ENCODE measurements around the gene ELSPBP1.
"Not testable (repeated sequence)": the region's sequence is repeated elsewhere in the genome, so short reads cannot be mapped to it uniquely, and the experiment has no call there.

Gene ELSPBP1

GRCh38 chr19:47994209-47994802 lies at the start of gene ELSPBP1:
TSS of gene ELSPBP1 (plus strand) at chr19:47994632. CDS start at chr19:48008668, 14,036 bp downstream.
- peaks cover 11% of the 10 kb centered on the region for H3K27me3 Mint-ChIP-seq
- no peaks in the 10 kb centered on the region for H3K9me3 Mint-ChIP-seq
- no peak within 1 kb of the TSS for H3K27ac Mint-ChIP-seq
- H3K4me1 Mint-ChIP-seq (ENCODE audit: low read depth) = no peaks in the 10 kb centered on the region
- no peak within 1 kb of the TSS for H3K4me3 Mint-ChIP-seq
- intact Hi-C loops (cut with micrococcal nuclease) = no loop called here
- no peaks in the 10 kb centered on the region for H3K36me3 Mint-ChIP-seq (ENCODE audit: low read depth)

GRCh38 chr19:47949852-47950521 lies 44.4 kb upstream of the ELSPBP1 start:
- H3K27ac Mint-ChIP-seq, H3K9me3 Mint-ChIP-seq, H3K4me3 Mint-ChIP-seq: not testable (repeated sequence)

GRCh38 chr19:47952132-47952531 lies 42.3 kb upstream of the ELSPBP1 start:
- intact Hi-C loops (cut with micrococcal nuclease); H3K4me3 Mint-ChIP-seq; H3K27me3 Mint-ChIP-seq; H3K36me3 Mint-ChIP-seq (ENCODE audit: low read depth); H3K9me3 Mint-ChIP-seq; H3K4me1 Mint-ChIP-seq (ENCODE audit: low read depth); H3K27ac Mint-ChIP-seq: not testable (repeated sequence)

More at GRCh38 chr19:47949852-47950521, 44.4 kb upstream of the ELSPBP1 start:
- H3K36me3 Mint-ChIP-seq (ENCODE audit: low read depth); intact Hi-C loops (cut with micrococcal nuclease); H3K4me1 Mint-ChIP-seq (ENCODE audit: low read depth); H3K27me3 Mint-ChIP-seq: not testable (repeated sequence)

GRCh38 chr19:47955936-47956335 lies 38.5 kb upstream of the ELSPBP1 start:
- intact Hi-C loops (cut with micrococcal nuclease); H3K27ac Mint-ChIP-seq; H3K27me3 Mint-ChIP-seq; H3K4me3 Mint-ChIP-seq; H3K4me1 Mint-ChIP-seq (ENCODE audit: low read depth); H3K36me3 Mint-ChIP-seq (ENCODE audit: low read depth); H3K9me3 Mint-ChIP-seq: not testable (repeated sequence)

GRCh38 chr19:47973529-47973928 lies 20.9 kb upstream of the ELSPBP1 start:
- H3K4me1 Mint-ChIP-seq (ENCODE audit: low read depth) = no peaks in the 10 kb centered on the region
- peaks cover 11% of the 10 kb centered on the region for H3K27me3 Mint-ChIP-seq
- H3K27ac Mint-ChIP-seq = no peak overlapping the region
- no peaks in the 10 kb centered on the region for H3K9me3 Mint-ChIP-seq
- intact Hi-C loops (cut with micrococcal nuclease) = no loop called here
- no peak overlapping the region for H3K4me3 Mint-ChIP-seq
- no peaks in the 10 kb centered on the region for H3K36me3 Mint-ChIP-seq (ENCODE audit: low read depth)

- intact Hi-C loops (cut with micrococcal nuclease) = no loop called here
- H3K4me1 Mint-ChIP-seq (ENCODE audit: low read depth) = no peaks in the 10 kb centered on the region
- H3K27me3 Mint-ChIP-seq = peaks cover 12% of the 10 kb centered on the region
- no peaks in the 10 kb centered on the region for H3K36me3 Mint-ChIP-seq (ENCODE audit: low read depth)
- H3K27ac Mint-ChIP-seq = no peak overlapping the region
- no peak overlapping the region for H3K4me3 Mint-ChIP-seq
- no peaks in the 10 kb centered on the region for H3K9me3 Mint-ChIP-seq
These were observed 3.1 kb upstream of the ELSPBP1 start for GRCh38 chr19:47991191-47991808.

GRCh38 chr19:47992070-47992469 lies 2.4 kb upstream of the ELSPBP1 start, which contains the start of gene BSPH1:
TSS of gene BSPH1 (minus strand) at chr19:47992170. CDS start at chr19:47992081, 89 bp downstream.
- intact Hi-C loops (cut with micrococcal nuclease) = no loop called here
- Mint-ChIP-seq H3K9me3 (no peaks in the 10 kb centered on the region), H3K27me3 (peaks cover 14% of the 10 kb centered on the region), H3K4me1 (ENCODE audit: low read depth) (no peaks in the 10 kb centered on the region), H3K27ac (no peak within 1 kb of the TSS), H3K4me3 (no peak within 1 kb of the TSS), H3K36me3 (ENCODE audit: low read depth) (no peaks in the 10 kb centered on the region)

GRCh38 chr19:47996230-47996727 lies 1.8 kb downstream of the ELSPBP1 start:
- intact Hi-C loops (cut with micrococcal nuclease) = no loop called here
- Mint-ChIP-seq H3K9me3 (no peaks in the 10 kb centered on the region), H3K27me3 (peaks cover 8% of the 10 kb centered on the region), H3K4me3 (no peak overlapping the region), H3K4me1 (ENCODE audit: low read depth) (no peaks in the 10 kb centered on the region), H3K36me3 (ENCODE audit: low read depth) (no peaks in the 10 kb centered on the region), H3K27ac (no peak overlapping the region)

GRCh38 chr19:47998800-47999199 lies 4.4 kb downstream of the ELSPBP1 start:
- Mint-ChIP-seq H3K9me3 (no peaks in the 10 kb centered on the region), H3K27ac (no peak overlapping the region)
- intact Hi-C loops (cut with micrococcal nuclease) = no loop called here

GRCh38 chr19:48000846-48001245 lies 6.4 kb downstream of the ELSPBP1 start:
- Mint-ChIP-seq H3K36me3 (ENCODE audit: low read depth) (no peaks in the 10 kb centered on the region), H3K4me3 (no peak overlapping the region), H3K27me3 (peaks cover 4% of the 10 kb centered on the region), H3K9me3 (no peaks in the 10 kb centered on the region), H3K27ac (no peak overlapping the region), H3K4me1 (ENCODE audit: low read depth) (no peaks in the 10 kb centered on the region)
- intact Hi-C loops (cut with micrococcal nuclease) = no loop called here

More at GRCh38 chr19:47998800-47999199, 4.4 kb downstream of the ELSPBP1 start:
- no peaks in the 10 kb centered on the region for H3K4me1 Mint-ChIP-seq (ENCODE audit: low read depth)
- peaks cover 7% of the 10 kb centered on the region for H3K27me3 Mint-ChIP-seq
- H3K36me3 Mint-ChIP-seq (ENCODE audit: low read depth) = no peaks in the 10 kb centered on the region
- H3K4me3 Mint-ChIP-seq = no peak overlapping the region

GRCh38 chr19:48004236-48004635 lies 9.8 kb downstream of the ELSPBP1 start:
- Mint-ChIP-seq H3K27ac (no peak overlapping the region), H3K27me3 (peaks cover 2% of the 10 kb centered on the region), H3K9me3 (peaks cover 9% of the 10 kb centered on the region), H3K4me3 (no peak overlapping the region), H3K4me1 (ENCODE audit: low read depth) (no peaks in the 10 kb centered on the region), H3K36me3 (ENCODE audit: low read depth) (no peaks in the 10 kb centered on the region)
- intact Hi-C loops (cut with micrococcal nuclease) = no loop called here

GRCh38 chr19:48006762-48007161 lies 12.3 kb downstream of the ELSPBP1 start:
- intact Hi-C loops (cut with micrococcal nuclease) = no loop called here
- H3K4me3 Mint-ChIP-seq = no peak overlapping the region
- no peaks in the 10 kb centered on the region for H3K27me3 Mint-ChIP-seq
- H3K9me3 Mint-ChIP-seq = peaks cover 9% of the 10 kb centered on the region
- no peak overlapping the region for H3K27ac Mint-ChIP-seq
- no peaks in the 10 kb centered on the region for H3K36me3 Mint-ChIP-seq (ENCODE audit: low read depth)
- H3K4me1 Mint-ChIP-seq (ENCODE audit: low read depth) = no peaks in the 10 kb centered on the region

- no peaks in the 10 kb centered on the region for H3K36me3 Mint-ChIP-seq (ENCODE audit: low read depth)
- intact Hi-C loops (cut with micrococcal nuclease) = no loop called here
- no peak overlapping the region for H3K27ac Mint-ChIP-seq
- H3K27me3 Mint-ChIP-seq = peaks cover 1% of the 10 kb centered on the region
- peaks cover 9% of the 10 kb centered on the region for H3K9me3 Mint-ChIP-seq
- H3K4me3 Mint-ChIP-seq = no peak overlapping the region
- H3K4me1 Mint-ChIP-seq (ENCODE audit: low read depth) = no peaks in the 10 kb centered on the region
These were observed 16.7 kb downstream of the ELSPBP1 start for GRCh38 chr19:48010932-48011758.

- peaks cover 6% of the 10 kb centered on the region for H3K4me1 Mint-ChIP-seq (ENCODE audit: low read depth)
- no peaks in the 10 kb centered on the region for H3K36me3 Mint-ChIP-seq (ENCODE audit: low read depth)
- H3K27me3 Mint-ChIP-seq = peaks cover 9% of the 10 kb centered on the region
- intact Hi-C loops (cut with micrococcal nuclease) = no loop called here
- no peaks in the 10 kb centered on the region for H3K9me3 Mint-ChIP-seq
- no peak overlapping the region for H3K27ac Mint-ChIP-seq
- no peak overlapping the region for H3K4me3 Mint-ChIP-seq
These were observed 26.3 kb downstream of the ELSPBP1 start for GRCh38 chr19:48020686-48021085.

Data from dendritic cell treated with granulocyte-macrophage colony-stimulating factor and Interleukin-4, amounts not matched to agents 40 ng/mL and 50 ng/mL, for 4 days (primary cell).